HG03469 (cell line): Measurements from ENCODE around the gene STMN1.

Experiments
- ATAC-seq: cut with Tn5 transposase; IDR thresholded peaks from one replicate; pipeline ENCODE4 v1.9.1; 2021; ENCODE audit warnings: mild to moderate bottlenecking, moderate library complexity, moderate number of reproducible peaks; ENCODE audit not compliant: unreplicated experiment

Gene STMN1

DNA sequence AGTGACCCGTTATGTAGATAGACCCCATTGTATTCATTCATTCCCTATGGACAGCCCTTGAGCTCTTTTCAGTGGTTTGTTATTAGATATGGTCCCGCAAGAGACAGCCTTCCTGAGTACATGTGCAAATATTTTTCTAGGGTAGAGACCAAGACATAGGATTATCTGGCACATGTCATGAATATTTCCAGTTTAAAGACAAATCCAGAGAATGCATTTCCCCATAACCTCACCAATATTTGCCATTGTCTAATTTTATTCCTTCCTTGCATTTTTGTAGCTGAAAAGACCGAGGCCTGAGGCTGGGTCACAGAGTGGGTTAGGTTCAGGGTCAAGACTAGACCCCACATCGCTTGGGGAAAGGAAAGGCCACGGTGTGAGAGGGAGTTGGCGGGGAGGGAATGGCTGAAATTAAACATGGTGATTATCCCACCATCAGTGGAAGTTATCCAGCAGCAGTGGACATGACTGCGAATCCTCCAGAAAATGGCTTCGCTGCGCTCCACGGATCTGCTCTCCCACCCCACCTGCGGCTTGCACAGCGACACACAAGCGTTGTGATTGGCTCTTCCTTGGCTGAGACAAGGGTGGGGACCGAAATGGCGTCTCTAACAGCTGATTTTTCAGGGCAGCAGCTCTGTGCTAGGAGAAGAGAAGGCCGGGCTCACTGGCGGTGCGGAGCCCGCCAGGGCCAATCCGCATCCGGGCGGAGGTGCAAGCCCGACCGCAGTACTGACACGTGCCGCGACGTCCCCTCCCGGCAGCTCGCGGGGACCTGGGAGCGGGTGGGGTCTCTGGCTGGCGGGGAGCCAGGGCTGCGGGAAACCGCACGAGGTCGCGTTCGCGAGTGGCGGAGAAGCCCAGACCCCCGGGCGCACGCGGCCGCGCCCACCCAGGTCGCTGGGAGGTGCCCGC, 16.1 kb upstream of the STMN1 start:
- no peak for ATAC-seq

DNA sequence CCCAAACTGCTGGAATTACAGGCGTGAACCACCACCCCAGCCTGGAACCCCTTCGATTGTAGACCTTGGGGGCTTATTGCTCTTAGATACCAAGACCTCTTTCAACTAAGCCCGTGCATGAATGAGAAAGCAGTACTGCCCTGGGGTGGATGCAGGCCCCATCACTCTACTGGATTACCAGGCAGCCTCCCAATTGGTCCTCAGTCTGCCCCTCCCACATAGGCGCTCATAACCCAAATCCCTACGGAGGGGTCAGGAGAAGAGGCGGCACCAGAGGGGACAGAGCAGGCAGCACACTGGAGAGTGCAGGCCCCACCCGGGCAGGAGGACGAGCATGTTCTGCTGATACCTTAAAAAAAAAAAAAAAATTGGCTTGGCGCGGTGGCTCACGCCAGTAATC, 12.4 kb upstream of the STMN1 start:
- no peak for ATAC-seq

- ATAC-seq = no peak
These were observed 11.8 kb upstream of the STMN1 start for GRCh38 chr1:25917996-25918395.

GRCh38 chr1:25916460-25916859, 10.2 kb upstream of the STMN1 start:
- ATAC-seq = no peak

GRCh38 chr1:25914074-25914995, 8.1 kb upstream of the STMN1 start:
- no peak for ATAC-seq

DNA sequence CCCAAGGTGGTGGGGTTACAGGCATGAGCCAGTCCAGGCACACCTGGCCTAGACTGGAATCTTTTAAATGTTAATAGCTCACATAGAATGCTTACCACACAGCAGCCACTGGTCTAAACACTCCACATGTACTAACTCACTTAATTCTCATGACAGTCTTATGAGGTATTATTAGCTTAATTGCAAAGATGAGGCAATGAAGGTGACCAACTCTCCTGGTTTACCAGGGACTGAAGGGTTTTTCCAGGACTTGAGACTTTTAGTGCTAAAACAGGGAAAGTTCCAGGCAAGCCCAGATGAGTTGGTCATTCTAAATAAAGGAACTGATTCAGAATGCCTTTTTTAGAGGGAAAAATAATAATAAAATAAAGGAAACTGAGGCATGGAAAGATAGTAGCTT, 7.0 kb upstream of the STMN1 start:
- no peak for ATAC-seq

- no peak for ATAC-seq
These were observed 6.0 kb upstream of the STMN1 start for GRCh38 chr1:25912076-25912831.

GRCh38 chr1:25911162-25911561, 4.9 kb upstream of the STMN1 start:
- ATAC-seq = no peak

- ATAC-seq = no peak
These were observed 2.8 kb upstream of the STMN1 start for GRCh38 chr1:25909040-25909439.

DNA sequence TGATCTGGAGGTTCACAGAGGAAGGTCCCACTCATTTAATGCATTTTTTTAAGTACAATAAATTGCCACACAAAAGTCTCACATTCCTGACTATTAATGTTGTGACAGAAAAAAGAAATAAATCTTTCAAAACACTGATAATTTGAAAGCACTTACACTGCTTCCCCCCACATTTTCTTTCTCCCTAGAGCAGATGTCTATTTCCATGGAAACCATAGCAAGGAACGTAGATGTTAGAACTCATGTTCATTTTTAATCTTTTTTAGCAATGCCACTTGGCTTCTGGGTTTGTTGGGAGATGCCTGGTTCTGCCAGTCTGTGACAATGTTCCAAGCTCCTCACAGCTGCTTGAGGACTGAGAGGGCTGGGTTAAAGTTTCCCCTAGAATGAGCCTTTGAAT, 1.9 kb upstream of the STMN1 start:
- no peak for ATAC-seq

- no peak for ATAC-seq
These were observed 1.4 kb upstream of the STMN1 start for GRCh38 chr1:25907601-25908000.

- no peak for ATAC-seq
These were observed 553 bp upstream of the STMN1 start for GRCh38 chr1:25906644-25907300.

- ATAC-seq = no peak
These were observed 1.1 kb downstream of the STMN1 start for GRCh38 chr1:25904943-25905679.

- no peak for ATAC-seq
These were observed 2.2 kb downstream of the STMN1 start for GRCh38 chr1:25903986-25904385.

DNA sequence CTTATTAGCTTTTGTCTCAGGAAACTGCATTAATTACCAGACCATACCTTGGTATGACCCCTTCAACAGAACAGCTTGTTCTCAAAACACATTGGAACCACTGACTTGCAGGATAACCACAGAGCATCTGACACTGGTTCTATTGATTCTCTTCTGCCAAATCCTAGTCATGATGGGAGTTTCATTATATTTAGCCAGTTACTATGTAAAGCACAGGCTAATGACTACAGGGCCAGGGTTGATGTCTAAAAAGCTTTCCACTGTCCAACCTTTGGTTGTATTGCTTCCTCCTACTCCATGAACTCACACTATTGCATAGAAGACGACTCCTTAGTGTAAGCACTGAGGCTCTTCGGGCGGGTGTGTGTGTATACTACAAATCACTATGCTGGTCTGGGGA, 3.8 kb downstream of the STMN1 start:
- no peak for ATAC-seq

GRCh38 chr1:25900219-25900618, 6.0 kb downstream of the STMN1 start:
- ATAC-seq = no peak

DNA sequence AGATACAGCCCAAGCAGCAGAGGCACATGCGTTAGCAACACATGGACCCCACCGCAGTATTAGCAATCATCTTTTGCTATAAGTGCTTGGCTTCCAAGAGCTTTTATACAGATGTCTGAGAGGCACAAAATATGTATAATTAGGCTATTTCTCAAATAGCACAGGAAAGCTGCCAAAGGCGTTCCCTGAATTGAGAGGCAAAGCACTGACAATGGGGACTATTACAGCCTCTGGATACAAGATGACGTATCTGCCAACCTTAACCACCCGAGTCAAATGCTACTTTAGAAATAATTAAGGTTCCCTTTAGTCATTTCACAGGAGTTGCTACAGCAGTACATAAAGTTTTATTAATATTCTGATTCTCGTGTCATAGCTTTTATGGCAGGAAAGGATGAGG, 6.4 kb downstream of the STMN1 start:
- ATAC-seq = no peak

DNA sequence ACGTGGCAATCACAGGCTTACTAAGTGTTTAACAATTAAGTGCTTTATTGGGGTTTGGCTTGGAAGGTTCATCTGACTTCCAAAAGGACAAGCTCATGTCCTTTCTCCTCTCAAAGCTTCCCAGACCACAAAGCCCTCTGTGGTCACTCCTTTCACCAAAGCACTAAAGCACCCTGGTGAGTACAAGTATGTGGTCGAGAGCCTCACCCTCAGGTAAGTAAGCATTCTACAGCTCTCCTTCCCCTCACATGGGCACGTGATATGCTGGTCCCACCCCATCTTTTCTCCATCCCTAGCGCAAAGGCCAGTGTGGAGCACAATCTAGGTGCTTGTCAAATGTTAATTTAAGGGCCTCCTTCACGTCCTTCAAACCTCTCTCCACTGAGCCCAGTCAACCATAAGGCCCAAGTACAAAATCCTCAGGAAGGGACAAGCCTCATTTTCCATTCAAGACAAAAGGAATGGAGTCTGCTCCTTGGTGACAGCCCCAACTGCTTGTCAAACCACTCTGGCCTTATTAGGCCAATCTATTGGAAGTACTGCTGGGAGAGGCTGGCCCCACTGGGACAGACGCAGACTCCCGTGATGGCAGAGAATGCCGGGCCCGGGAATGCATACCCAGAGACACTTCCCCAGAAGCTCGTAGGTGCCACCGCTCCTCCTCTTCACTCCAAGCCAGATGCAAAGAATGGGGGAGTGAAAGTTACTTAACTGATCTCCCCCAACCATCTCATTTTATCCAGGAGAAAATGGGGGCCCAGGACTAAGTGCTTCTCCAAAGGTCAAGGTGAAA, 7.8 kb downstream of the STMN1 start:
- ATAC-seq = no peak

DNA sequence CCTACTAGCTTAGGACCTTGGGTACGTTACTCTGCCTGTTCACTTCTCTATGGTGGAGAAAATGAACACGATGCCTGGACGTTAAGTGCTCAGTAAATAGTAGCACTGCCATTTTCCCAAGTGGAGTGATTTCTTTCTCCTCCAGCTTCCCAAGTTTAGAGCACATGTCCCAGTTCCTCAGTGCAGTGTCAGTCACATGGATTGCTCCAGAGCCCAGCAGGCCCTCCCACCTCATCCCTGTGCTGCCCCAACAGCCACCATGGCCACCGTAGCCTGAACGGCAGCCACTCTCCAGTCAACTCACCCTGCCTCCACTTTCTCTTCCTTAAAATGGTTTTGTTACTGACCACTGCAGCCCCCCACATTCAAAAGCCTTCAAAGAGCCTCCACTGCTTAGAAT, 8.5 kb downstream of the STMN1 start:
- ATAC-seq = no peak
